GM19099 (cell line): ENCODE data around the gene TRMT10C.
A peak's percentile ranks its signal among the peaks of the same experiment; 100 is the strongest.

Source experiments
- POLR2A ChIP-seq: IDR thresholded peaks from 3 replicates; pipeline ENCODE4 v1.6.1; 2011; ENCODE audit warnings: low read depth; ENCODE audit not compliant: insufficient read length; ENCODE audit errors: extremely low read depth

The TRMT10C gene

DNA sequence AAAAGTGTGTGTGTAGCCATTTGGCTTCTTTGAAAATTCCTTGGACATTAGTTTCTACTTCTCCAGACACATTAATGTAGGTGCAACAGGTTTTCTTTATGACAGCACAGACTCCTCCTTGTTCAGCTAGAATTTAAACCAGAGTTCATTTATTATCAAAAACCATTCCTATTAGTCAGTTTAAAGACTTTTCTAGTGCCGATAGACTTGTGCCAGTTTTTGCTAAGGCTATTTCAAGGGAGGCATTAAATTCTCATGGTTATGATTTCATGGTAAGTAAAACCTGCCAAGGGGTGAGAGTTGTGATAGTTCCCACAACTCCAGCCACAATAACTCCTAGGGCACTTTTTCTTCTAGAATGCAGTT, 28.1 kb upstream of the TRMT10C start:
- TF ChIP-seq POLR2A, result no peak

DNA sequence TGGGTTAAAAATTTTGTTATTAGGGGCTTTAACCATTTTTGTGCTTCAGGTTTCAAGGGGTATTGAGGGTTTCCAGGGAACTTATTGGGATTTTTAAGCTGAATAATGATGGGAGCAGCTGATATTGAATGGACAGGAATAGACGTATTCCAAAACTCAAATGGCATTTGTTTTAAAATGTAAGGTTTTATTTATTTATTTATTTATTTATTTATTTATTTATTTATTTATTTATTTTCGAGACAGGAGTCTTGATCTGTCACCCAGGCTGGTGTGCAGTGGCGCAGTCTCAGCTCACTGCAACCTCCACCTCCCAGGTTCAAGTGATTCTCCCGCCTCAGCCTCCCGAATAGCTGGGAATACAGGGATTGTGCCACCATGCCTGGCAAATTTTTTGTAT, 26.4 kb upstream of the TRMT10C start:
- no peak for TF ChIP-seq POLR2A

DNA sequence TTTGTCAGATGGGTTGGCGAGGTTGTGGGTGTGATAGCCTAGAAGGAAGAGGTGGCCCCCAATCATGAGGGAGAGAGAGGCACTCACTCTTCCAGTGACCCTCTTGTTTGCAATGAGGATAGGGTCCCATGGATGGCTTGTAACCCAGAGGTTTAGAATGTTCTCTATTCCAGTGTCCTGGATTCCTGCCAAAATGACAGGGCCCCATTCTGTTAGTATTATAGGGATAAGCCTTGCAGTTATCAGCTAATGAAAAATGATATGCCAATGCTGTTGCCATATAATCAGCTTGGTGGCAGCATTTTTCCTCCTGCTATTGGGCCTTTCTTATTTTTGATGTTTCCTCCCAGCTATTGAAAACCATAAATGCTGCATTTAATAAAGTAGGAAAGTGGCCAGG, 25.4 kb upstream of the TRMT10C start:
- TF ChIP-seq POLR2A, result no peak

DNA sequence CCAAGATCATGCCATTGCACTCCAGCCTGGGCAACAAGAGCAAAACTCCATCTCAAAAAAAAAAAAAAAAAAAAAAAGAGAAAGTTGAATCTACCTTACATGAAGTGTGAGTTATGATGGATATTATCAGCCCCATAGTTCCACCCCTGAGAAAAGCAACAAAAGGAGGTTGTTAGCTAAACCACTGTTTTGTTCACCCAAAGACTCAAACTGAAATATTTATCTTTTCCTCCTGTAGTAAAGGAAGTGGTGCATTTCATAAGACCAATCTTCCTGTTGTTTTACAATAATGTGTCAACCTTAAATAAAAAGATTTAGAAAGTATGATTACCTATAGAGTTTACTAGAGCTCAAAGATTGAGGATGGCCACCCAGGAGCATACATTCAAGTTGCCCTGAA, 18.7 kb upstream of the TRMT10C start:
- TF ChIP-seq POLR2A, result no peak

DNA sequence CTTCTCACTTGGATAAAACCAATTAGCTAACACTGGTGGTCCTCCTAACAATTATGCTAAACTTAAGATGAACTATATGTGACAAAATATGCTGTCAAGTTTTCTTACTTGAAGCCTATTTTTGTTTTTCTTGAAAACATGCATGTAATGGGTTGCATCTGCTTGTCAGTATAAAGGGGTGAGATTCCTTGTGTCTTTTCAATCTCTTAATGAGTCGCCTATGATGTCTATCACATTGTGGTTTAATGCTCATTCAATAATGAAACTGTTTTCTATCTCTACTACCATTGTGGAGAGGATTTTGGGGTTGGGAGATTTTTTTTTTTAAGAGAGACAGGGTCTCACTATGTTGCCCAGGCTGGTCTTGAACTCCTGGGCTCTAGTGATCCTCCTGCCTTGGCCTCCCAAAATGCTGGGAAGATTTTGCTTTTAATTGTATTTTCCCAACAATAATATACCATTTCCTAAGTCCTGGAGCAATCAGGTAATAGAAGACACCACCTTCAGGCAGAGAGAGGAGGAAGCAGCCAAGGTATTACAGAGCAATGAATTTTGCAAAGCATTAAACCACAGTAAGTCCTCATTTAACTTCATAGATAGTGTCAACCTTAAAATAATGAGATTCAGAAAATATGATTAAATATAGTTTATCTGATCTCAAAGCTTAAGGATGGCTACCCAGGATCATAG, 17.4 kb upstream of the TRMT10C start:
- TF ChIP-seq POLR2A, result no peak

DNA sequence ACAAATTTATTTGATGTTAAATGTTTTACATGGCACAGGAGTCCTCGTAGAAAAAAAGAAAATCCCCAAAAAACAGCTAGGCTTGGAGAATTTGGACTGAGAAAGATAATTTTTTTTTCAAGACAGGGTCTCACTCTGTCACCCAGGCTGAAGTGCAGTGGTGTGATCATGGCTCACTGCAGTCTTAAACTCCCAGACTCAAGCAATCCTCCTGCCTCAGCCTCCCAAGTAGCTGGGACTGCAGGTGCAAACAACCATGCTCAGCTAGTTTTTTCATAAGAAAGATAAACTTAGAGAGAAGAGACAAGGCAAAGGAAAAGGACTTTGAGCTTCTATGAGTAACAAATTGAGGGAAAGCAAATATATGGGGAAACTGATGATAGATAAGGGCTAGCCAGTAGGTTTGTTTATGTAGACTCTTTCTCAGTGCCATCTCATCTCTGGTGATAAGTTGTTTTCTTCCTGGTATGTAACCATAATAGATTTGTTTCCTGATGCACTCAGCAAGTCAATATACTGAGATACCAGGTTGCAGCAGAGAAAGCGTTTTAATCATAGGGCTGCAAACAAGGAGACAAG, 13.1 kb upstream of the TRMT10C start:
- TF ChIP-seq POLR2A, result no peak

DNA sequence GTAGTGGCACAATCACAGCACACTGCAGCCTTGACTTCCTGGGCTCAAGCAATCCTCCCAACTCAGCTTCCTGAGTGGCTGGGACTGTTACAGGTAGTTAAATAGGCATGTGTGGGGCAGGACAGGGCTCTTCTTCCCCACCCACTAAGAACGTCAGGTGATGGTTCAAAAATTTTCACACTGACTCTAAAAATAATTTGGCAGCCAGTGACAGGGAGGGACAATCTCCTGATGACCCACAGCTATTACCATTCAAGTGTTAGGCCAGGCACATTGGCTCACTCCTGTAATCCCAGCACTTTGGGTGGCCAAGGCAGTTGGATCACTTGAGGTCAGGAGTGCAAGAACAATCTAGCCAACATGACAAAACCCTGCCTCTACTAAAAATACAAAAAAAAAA, 12.2 kb upstream of the TRMT10C start:
- TF ChIP-seq POLR2A, result no peak

DNA sequence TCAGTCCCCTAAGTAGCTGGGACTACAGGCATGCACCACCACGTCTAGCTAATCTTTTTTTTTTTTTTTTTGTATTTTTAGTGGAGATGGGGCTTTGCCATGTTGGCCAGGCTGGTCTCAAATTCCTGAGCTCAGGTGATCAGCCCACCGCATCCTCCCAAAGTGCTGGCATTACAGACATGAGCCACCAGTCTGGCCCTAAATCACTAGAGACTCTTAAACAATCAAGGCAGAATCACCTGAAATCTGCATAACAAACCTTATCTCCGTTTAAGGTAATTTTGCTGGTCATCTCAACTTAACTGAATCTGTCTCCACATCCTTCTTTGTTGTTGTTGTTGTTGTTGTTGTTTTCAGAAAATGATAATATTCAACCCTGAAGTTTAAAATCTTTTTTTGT, 5.6 kb upstream of the TRMT10C start:
- TF ChIP-seq POLR2A, result no peak

DNA sequence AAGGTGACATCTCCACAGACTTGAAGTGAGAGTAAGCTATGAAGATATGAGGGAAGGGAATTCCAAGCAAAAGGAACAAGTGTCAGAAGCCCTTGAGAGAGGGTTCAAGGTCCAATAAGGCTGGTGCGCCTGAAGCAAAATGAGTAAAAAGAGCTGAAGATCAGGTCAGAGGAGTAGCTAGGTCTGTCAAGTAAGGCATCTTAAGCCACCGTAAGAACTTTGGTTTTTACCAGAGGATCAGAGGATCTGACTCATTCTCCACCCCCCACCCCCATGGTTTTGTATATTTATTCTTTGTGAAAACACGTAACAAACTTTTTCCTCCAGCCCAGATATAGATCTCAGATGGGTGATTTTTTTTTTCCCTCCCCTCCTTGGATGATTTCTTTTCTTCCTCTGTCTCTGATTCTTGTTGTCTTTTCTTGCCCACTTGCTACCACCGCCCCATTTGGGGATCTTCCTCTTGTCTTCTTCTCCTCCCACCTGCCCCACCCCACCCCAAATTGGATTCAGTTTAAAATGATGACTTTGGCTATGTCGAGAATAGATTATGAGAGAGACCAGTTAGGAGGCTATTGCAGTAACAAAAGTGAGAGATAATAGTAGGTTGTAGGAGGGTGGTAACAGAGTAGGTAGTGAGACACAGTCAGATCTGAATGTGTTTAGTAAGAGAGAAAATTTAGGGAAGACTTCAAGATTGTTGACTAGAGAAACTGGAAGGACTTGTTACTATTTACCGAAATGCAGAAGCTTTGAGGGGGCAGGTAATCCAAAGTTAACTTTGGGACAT, 6.1 kb downstream of the TRMT10C start:
- TF ChIP-seq POLR2A, result no peak

DNA sequence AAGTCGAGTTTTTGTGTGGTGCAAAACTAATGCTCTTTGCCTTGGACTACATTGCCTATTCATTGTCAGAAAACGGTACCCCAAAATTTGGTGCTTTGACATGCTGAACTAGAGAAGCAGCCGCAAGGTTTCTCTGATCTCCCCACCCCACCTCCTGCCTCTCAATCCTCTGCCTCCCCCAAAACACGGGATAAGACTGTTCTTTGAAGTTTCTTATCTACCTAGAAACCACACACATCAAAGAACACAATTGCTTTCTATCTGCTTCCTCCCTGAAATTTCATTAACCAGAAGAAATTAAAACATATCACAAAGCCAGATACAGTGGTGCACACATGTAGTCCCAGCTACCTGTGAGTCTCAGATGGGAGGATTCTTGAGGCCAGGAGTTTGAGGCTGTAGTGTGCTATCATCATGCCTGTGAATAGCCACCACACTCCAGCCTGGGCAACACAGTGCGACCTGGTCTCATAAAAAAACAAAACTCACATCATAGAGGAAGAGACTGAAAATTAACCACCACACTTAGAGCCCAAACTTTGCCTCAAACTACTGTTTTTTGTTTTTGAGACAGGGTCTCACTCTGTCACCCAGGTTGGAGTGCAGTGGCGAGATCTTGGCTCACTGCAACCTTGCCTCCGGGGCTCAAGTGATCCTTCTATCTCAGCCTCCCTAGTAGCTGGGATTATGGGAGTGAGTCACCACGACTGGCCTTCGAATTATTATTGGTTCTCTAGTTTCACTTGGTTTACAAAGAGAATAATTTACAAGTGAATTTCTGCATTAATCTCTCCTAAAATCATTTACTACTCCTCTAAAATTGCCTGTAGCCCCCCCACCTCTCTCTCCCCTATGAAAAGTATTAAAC, 9.6 kb downstream of the TRMT10C start:
- no peak for TF ChIP-seq POLR2A

DNA sequence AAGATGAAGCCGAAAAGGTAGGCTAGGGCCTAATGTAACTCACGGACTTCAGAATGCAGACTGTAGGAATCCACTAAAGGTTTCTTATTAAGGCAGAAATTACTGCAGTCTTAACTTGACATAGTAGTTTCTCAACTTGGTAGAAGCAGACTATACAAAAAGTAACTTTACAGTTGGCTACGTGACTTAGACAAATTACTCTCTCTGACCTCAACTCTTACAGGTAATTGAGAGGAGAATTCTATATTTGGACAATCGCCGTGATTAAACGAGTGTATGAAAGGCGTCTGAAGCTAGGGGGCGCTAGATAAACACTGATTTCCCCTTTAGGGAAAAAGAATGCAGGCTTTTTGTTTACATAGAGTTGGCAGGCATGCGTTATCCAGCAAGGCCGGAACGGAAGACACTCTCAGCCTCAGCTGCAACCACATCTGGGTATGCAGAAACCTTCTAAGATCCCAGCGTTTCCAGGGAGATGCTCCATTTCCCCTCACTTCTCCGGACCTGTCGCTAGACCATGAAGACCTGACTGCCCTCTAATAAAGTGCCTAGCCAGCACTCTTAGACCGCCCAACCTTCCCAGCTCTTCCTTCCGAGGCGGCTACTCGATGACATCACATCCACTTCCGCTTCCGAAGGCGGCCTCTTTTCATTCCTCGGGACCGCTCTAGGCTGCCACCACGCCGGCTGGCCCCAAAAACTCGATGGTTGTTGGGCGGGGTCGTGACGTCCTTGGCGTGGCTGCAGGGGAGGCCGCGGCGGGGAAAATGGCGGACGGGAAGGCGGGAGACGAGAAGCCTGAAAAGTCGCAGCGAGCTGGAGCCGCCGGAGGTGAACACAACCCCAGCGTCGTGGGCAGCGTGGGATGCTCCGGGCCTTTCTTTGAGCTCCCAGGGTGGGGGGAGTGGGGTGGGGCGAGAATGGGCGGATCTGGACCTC, 12.1 kb downstream of the TRMT10C start, which contains the start of gene PCNP:
Gene PCNP, plus strand, starts transcription at position 732 of the 939 bp plus-strand sequence. Its CDS starts 36 bp downstream, at position 768.
- peak; percentile 76 for TF ChIP-seq POLR2A

DNA sequence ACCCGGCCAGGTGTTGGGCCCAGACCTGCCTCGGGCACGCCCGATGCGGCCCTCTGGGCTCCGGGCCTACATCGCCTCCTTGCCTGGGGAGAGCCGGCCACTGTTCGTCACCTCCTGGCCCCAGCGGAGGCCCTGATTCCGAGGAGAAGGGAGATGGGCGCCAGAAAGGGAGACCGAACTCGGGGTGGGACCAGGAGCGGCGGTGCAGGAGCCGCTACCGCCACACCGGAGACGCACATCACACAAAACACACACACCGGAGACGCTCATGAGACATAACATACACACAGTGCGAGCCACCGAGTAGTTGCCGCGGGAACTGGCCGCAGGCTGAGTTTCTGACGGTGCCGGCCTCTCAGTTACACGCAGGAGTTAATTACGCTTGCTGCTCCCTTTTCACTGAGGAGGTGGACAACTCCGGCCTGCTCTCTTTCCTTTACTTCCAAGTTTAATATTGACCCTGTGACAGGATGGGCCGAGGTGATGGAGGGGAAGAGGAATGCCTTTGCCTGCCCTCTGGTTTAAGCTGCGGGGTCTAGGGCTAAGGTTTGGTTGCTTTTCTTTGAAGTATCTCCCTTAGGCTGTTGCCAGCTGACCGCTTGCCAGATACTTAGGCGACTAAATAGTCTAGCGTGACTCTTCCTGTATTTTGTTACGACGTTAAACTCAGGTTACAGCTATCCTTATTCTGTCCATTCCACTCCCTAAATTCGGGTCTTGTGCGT, 12.9 kb downstream of the TRMT10C start:
- TF ChIP-seq POLR2A, result no peak

DNA sequence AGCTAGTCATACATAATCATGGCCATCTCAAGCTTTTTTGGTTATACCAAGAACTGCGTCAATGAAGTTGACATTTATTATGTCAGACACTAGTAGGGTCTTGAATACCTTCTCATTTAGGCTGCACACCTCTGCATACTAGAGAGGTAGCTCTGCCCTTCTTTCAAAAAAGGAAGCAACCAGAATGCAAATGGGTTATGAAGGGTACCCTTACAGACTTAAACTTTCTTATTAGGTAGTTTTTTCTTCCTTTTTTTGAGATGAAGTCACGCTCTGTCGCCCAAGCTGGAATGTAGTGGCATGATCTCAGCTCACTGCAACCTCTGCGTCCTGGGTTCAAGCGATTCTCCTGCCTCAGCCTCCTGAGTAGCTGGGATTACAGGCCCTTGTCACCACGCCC, 15.6 kb downstream of the TRMT10C start:
- TF ChIP-seq POLR2A, result no peak
